Measurements from ENCODE around the gene RAC3.

The RAC3 gene

DNA sequence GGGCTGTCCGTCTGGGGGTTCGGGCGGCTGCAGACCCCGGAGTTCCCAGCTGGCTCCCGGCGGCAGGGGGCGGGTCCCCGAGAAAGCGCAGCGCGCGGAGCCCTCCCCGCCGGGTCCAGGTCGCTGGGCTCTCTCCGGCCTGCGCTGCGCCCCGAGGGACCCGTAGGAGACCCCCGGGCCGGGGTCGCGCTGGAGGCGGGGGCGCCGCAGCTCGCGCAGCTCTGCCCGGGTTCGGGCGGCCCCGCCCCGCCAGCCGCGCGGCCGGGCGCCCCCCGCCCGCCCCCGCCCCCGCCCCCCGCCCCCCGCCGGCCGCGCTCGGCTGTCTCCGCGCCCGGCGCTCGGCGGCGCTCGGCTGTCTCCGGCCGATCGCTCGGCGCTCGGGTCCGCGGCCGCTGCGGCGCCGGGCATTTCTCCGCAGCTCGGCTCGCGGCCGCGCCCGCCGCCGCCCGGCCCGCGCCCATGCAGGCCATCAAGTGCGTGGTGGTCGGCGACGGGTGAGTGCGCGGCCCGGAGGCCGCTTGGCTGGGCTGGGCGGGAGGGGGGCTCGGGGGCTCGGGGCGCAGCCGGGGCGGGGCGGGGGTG, at the start of gene RAC3:
Gene RAC3, plus strand, starts transcription at position 376 of the 582 bp plus-strand sequence. Its CDS starts 84 bp downstream, at position 460.
- no peak within 1 kb of the TSS for H3K27ac ChIP-seq (ENCODE audit: low read depth, low read length)
- peaks cover 6% of the 10 kb centered on the region for H3K27me3 ChIP-seq (ENCODE audit: control insufficient read depth, insufficient read depth, low read length)
- H3K9ac ChIP-seq (ENCODE audit: low read length): no peak within 1 kb of the TSS
- no peaks in the 10 kb centered on the region for H3K36me3 ChIP-seq (ENCODE audit: control insufficient read depth, insufficient read depth, low read length)
- H3K4me1 ChIP-seq (ENCODE audit: control insufficient read depth, insufficient read depth, low read length): peaks cover 4% of the 10 kb centered on the region
- H3K4me3 ChIP-seq (ENCODE audit: low read length): peak within 1 kb of the TSS; percentile 73

DNA sequence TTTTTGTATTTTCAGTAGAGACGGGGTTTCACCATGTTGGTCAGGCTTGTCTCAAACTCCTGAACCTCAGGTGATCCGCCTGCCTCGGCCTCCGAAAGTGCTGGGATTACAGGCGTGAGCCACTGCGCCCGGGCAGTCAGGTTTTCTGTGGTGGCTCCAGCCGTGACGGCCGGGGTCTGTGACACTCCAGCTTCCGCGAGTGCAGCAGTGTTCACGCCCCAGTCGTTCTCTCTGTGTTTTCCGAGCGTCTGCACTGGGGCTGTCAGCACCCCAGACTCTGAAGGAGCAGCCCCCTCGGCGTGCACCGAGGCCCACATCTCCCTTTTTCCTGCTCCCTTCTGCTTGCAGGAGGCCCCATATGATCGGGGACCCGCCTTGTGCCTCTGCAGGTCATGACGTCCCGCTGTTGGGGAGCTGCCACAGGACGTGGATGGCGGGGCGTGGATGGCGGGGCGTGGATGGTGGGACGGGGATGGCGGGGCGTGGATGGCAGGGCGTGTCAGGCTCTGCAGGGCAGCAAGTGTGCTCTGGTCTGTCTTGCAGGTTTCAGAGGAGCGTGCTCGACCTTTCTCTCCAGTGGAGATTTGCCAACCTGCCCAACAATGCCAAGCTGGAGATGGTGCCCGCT, 48.4 kb upstream of the RAC3 start:
- H3K36me3 ChIP-seq (ENCODE audit: control insufficient read depth, insufficient read depth, low read length): peaks cover 15% of the 10 kb centered on the region
- H3K9ac ChIP-seq (ENCODE audit: low read length): no peak overlapping the region
- no peak overlapping the region for H3K4me3 ChIP-seq (ENCODE audit: low read length)
- H3K27me3 ChIP-seq (ENCODE audit: control insufficient read depth, insufficient read depth, low read length): no peaks in the 10 kb centered on the region
- no peak overlapping the region for H3K27ac ChIP-seq (ENCODE audit: low read depth, low read length)
- peaks cover 3% of the 10 kb centered on the region for H3K4me1 ChIP-seq (ENCODE audit: control insufficient read depth, insufficient read depth, low read length)

GRCh38 chr17:81983639-81984373, 47.7 kb upstream of the RAC3 start:
- H3K4me3 ChIP-seq (ENCODE audit: low read length): no peak overlapping the region

DNA sequence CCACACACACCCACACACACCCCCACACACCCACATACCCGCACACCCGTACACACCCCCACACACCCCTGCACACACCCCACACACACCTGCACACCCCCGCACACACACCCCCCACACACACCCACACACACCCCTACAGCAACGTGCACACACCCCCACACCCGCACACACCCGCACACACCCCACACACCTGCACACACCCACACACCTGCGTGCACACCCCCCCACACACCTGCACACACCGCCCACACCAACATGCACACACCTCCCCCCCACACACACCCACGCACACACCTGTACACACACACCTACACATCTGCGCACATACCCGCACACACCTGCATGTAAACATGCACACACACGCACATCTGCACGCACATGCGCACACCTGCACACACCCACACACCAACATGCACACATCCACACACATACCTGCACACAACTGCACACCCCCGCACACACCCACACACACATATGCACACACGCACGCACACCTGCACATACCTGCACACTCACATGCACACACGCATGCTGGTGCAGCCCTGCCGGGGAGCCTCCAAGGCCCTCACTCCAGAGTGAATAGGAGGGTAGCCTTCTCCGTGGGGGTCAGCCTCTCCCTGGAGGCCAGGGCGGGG, 46.6 kb upstream of the RAC3 start:
- Histone ChIP-seq H3K9ac (ENCODE audit: low read length) (no peak overlapping the region), H3K36me3 (ENCODE audit: control insufficient read depth, insufficient read depth, low read length) (peaks cover 15% of the 10 kb centered on the region), H3K4me1 (ENCODE audit: control insufficient read depth, insufficient read depth, low read length) (no peaks in the 10 kb centered on the region), H3K4me3 (ENCODE audit: low read length) (no peak overlapping the region), H3K27me3 (ENCODE audit: control insufficient read depth, insufficient read depth, low read length) (no peaks in the 10 kb centered on the region), H3K27ac (ENCODE audit: low read depth, low read length) (no peak overlapping the region)

More at GRCh38 chr17:81983639-81984373, 47.7 kb upstream of the RAC3 start:
- Histone ChIP-seq H3K36me3 (ENCODE audit: control insufficient read depth, insufficient read depth, low read length) (peaks cover 15% of the 10 kb centered on the region), H3K27ac (ENCODE audit: low read depth, low read length) (no peak overlapping the region), H3K4me1 (ENCODE audit: control insufficient read depth, insufficient read depth, low read length) (no peaks in the 10 kb centered on the region), H3K27me3 (ENCODE audit: control insufficient read depth, insufficient read depth, low read length) (no peaks in the 10 kb centered on the region), H3K9ac (ENCODE audit: low read length) (no peak overlapping the region)

DNA sequence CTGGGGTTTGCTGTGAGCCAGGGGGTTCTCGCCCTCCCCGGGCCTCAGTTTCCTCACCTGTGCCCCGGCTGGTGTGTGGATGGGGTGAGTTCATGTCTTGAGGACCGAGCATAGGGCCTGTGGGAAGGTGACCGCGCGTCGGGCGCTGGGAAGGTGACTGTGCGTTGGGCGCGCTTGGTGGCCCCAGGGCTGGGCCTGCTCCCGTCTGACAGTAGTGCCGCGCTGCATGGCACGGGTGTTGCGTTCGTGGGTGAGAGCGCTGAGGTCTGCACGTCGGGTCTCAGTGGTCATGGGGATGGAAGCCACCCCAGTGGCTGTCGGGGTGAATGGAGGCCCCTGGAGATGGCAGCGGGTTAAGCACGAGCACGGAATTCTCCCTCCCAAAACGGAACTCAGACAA, 44.9 kb upstream of the RAC3 start:
- no peak overlapping the region for H3K9ac ChIP-seq (ENCODE audit: low read length)
- H3K27me3 ChIP-seq (ENCODE audit: control insufficient read depth, insufficient read depth, low read length): no peaks in the 10 kb centered on the region
- H3K4me3 ChIP-seq (ENCODE audit: low read length): no peak overlapping the region
- no peaks in the 10 kb centered on the region for H3K4me1 ChIP-seq (ENCODE audit: control insufficient read depth, insufficient read depth, low read length)
- H3K27ac ChIP-seq (ENCODE audit: low read depth, low read length): no peak overlapping the region
- H3K36me3 ChIP-seq (ENCODE audit: control insufficient read depth, insufficient read depth, low read length): peaks cover 12% of the 10 kb centered on the region

GRCh38 chr17:81987161-81987770, 44.2 kb upstream of the RAC3 start:
- Histone ChIP-seq H3K4me3 (ENCODE audit: low read length) (no peak overlapping the region), H3K4me1 (ENCODE audit: control insufficient read depth, insufficient read depth, low read length) (peaks cover 6% of the 10 kb centered on the region), H3K27me3 (ENCODE audit: control insufficient read depth, insufficient read depth, low read length) (no peaks in the 10 kb centered on the region), H3K36me3 (ENCODE audit: control insufficient read depth, insufficient read depth, low read length) (peaks cover 12% of the 10 kb centered on the region), H3K9ac (ENCODE audit: low read length) (no peak overlapping the region), H3K27ac (ENCODE audit: low read depth, low read length) (no peak overlapping the region)

- Histone ChIP-seq H3K27ac (ENCODE audit: low read depth, low read length) (peak overlapping the region; percentile 79), H3K9ac (ENCODE audit: low read length) (peak overlapping the region; percentile 40), H3K36me3 (ENCODE audit: control insufficient read depth, insufficient read depth, low read length) (no peaks in the 10 kb centered on the region), H3K4me3 (ENCODE audit: low read length) (peak overlapping the region; percentile 58), H3K27me3 (ENCODE audit: control insufficient read depth, insufficient read depth, low read length) (no peaks in the 10 kb centered on the region), H3K4me1 (ENCODE audit: control insufficient read depth, insufficient read depth, low read length) (peaks cover 9% of the 10 kb centered on the region)
These were observed 40.4 kb upstream of the RAC3 start for GRCh38 chr17:81990836-81991683.

GRCh38 chr17:81991684-81992305, 39.7 kb upstream of the RAC3 start:
- Histone ChIP-seq H3K27ac (ENCODE audit: low read depth, low read length) (peak overlapping the region; percentile 79), H3K9ac (ENCODE audit: low read length) (peak overlapping the region; percentile 40), H3K27me3 (ENCODE audit: control insufficient read depth, insufficient read depth, low read length) (no peaks in the 10 kb centered on the region), H3K36me3 (ENCODE audit: control insufficient read depth, insufficient read depth, low read length) (no peaks in the 10 kb centered on the region), H3K4me3 (ENCODE audit: low read length) (peak overlapping the region; percentile 58), H3K4me1 (ENCODE audit: control insufficient read depth, insufficient read depth, low read length) (peaks cover 9% of the 10 kb centered on the region)

DNA sequence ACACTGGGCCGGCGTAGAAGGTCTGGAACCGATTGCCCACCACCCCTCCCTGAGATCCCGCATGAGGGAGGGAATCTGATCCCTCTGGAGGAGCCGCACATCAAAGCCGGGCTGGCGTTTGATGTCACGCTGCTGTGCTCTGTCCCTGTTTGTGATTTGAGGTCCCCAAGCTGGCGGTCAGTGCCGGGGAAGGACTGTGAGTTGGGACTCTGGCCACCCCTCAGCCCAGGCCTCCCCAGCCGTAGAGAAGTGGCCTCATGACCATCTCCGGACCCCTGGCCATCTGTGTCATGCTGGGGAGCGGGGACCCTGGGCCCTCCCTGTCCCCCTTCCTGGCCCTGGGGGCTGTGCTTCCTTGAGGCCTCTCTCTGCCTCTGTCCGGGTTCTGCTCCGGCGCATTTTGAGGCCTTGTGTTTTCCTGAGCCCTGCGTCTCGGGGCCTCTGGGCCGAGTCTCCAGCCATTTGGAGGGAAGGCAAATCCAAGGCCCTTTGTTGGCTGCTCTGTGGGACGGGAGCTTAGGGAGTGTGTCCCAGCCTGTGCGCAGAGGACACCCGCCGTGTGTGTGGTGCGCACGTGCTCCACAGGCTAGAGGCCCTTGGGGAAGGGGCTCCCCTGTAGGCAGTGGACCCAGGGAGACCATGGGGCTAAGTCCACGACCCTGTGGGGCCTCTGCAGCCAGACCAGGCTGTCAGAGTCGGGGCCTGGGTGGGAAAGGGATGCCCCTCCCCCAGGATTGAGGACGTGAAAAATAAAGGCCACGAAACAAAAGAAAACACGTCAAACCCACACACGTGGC, 39.0 kb upstream of the RAC3 start:
- Histone ChIP-seq H3K9ac (ENCODE audit: low read length) (no peak overlapping the region), H3K27me3 (ENCODE audit: control insufficient read depth, insufficient read depth, low read length) (no peaks in the 10 kb centered on the region), H3K4me1 (ENCODE audit: control insufficient read depth, insufficient read depth, low read length) (peaks cover 9% of the 10 kb centered on the region), H3K36me3 (ENCODE audit: control insufficient read depth, insufficient read depth, low read length) (no peaks in the 10 kb centered on the region), H3K4me3 (ENCODE audit: low read length) (peak overlapping the region; percentile 58), H3K27ac (ENCODE audit: low read depth, low read length) (peak overlapping the region; percentile 79)

- no peak overlapping the region for H3K4me3 ChIP-seq (ENCODE audit: low read length)
- H3K27ac ChIP-seq (ENCODE audit: low read depth, low read length): no peak overlapping the region
- no peak overlapping the region for H3K9ac ChIP-seq (ENCODE audit: low read length)
- peaks cover 9% of the 10 kb centered on the region for H3K4me1 ChIP-seq (ENCODE audit: control insufficient read depth, insufficient read depth, low read length)
- no peaks in the 10 kb centered on the region for H3K27me3 ChIP-seq (ENCODE audit: control insufficient read depth, insufficient read depth, low read length)
- no peaks in the 10 kb centered on the region for H3K36me3 ChIP-seq (ENCODE audit: control insufficient read depth, insufficient read depth, low read length)
These were observed 37.5 kb upstream of the RAC3 start for GRCh38 chr17:81993729-81994592.

All from rectal smooth muscle tissue (tissue), 1 donor.